Iris pigment epithelial cell (primary cell): ENCODE measurements around the gene OR2AG2.

Experiments
- DNase-seq: peaks from one replicate; pipeline ENCODE4 v3.0.0-alpha.2; 2011; ENCODE audit warnings: low read depth

Gene OR2AG2

GRCh38 chr11:6738590-6738989 lies 33.2 kb downstream of the OR2AG2 start:
- DNase-seq = no peak

DNA sequence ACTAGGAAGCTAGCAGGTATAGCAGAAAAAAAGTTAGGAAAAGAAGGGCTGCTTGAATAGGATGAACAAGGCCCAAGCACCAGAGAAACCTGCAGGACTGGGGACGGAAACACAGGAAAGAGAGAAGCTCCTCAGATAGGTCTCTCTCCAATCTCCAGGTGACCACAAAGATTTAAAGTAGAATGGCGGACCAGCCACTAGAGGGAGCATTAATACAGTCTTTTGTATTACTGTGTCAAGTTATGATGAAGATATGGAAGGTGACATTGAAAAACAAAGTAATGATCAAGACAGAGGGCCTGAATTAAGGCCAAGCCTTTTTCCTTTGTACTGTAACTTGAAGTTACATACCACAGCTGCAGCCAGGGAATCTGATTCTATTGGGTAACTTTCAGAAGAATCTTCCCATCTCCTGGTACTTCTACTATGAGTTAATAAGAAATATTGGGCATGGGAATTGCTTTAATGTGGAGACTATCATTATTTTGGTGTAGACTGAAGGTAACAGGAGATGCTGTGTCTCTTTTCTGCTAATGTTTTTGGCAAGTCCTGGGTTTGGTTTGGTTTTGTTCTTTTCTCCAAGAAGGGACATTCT lies 33.8 kb downstream of the OR2AG2 start:
- DNase-seq = peak; percentile 53

DNA sequence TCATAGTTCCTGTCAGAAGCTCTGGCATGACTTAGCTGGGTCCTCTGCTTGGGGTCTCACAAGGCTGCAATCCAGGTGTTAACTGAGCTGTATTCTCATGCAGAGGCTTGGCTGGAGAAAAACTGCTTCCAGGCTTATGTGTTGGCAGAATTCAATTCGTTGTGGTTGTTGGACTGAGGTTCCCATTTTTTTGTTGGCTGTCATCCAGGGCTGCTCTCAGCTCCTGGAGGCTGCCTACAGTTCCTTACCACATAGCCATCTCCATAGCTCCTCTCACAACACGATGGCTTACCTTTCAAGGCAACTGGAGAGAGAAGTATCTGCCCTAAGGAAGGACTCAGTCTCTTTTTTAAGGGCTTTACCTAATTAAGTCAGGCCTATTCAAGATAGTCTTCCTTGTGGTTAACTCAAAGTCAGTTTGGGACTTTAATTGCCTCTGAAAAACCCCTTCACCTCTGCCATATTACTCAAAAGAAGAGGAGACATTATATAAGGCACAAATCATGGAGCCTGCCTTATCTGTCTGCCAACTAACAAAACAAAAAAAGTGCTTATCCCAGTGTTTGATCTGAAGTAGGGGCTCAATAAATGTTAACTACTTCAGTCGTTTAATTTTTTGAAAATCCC lies 35.2 kb downstream of the OR2AG2 start:
- no peak for DNase-seq

GRCh38 chr11:6735306-6735705 lies 36.5 kb downstream of the OR2AG2 start:
- DNase-seq = peak; percentile 24

- no peak for DNase-seq
These were observed 37.2 kb downstream of the OR2AG2 start for GRCh38 chr11:6734616-6735015.

GRCh38 chr11:6733326-6734275 lies 38.2 kb downstream of the OR2AG2 start:
- no peak for DNase-seq

DNA sequence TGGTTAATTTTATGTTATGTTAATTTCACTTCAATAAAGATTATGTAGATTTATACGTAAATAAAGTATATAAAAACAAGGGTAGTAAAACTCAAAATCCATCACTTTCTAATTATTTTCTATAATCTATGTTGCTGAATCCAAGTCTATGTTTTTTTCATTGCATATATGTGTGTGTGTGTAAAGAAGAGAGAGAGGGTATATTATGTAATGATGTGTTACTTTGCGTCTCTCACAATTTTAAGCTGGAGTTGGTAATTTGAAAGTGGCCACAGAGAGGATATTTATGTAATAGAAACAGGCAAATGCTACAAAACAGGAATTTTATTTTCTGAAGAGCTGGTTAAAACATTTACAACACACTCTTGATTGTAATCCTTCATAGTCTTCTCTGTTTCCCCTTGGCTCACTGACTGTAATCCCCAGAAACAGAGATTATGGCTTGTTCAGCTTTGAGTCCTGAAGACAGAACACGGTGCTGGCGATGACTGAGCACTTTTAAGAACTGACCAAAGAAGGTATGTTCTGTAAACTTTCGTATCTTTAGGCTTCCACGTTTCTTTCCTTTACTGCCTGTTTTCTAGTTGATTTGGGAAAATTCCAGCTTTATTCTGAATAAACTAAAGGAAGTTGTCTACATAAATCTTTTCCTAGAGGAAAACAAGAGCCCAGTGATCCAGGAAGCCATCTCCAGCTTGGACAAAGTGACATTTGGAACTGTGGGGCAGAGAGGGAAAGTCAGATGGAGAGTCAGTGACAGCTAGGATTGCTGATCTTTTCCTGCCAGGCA lies 43.6 kb downstream of the OR2AG2 start:
- no peak for DNase-seq

- no peak for DNase-seq
These were observed 46.3 kb downstream of the OR2AG2 start for GRCh38 chr11:6725386-6725896.

DNA sequence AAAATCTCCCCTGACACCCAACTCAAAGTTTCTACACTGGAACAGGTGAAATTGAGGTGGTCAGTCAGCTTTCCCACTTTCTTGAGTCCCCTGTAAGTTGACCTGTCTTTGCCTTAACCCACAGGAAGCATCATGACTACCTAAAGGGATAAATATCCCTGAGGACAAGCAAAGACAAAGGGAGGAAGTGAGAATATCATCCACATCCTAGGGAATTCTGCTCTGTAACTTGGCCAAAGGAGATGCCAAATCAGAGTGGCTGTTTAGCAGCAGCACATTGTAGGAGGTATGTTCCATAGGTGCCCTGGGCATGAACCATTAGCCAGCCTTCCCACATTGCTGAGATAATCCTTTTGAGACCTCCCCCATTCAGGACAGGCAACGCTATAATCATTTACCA lies 47.8 kb downstream of the OR2AG2 start:
- no peak for DNase-seq

DNA sequence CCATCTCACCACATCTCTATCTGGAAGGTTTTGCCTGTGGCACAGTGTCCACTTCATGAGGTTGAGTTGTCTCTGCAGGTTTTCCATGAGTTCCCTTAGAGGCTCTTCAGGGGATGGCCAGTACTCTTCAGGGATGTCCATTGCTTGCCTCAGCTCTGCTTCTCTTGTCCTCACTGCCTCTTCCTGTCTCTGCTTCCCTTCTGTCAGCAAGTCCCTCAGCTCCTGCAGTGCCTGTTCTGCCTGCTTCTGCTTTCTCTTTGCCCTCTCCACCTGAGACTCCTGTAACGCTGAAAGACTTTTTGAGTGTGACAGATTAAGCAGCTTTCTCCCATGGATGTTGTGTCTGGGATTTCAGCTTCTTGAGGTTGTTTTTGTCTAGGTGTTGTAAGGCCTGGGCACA lies 50.4 kb downstream of the OR2AG2 start:
- no peak for DNase-seq

GRCh38 chr11:6719576-6719975 lies 52.2 kb downstream of the OR2AG2 start:
- peak; percentile 3 for DNase-seq

DNA sequence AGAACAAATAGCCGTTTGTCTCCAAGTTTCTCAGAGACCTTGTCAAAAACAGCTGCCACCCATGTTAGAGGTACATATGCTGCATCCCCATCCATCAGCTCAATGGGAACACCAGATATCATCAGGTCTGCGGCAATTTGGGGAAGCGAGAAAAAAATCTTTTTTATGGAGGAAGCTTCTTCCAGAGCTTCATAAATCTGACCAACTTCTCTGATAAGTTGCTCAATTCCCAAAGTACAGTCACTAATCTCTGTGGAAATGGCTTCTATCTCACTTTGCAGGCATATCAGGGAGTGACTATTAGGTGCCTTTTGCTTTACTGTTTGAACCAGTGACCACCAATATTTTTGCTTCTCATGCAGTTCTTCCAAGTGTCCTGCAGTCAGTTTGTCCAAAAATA lies 54.4 kb downstream of the OR2AG2 start:
- DNase-seq = no peak
